ENCODE measurements around the gene ZKSCAN5. TPM values are rescaled to one million over a fixed set of nuclear protein-coding genes. Genes with fewer than 3 reads are reported as not detected.
"Not testable (repeated sequence)": the region's sequence is repeated elsewhere in the genome, so short reads cannot be mapped to it uniquely, and the experiment has no call there.

ZKSCAN5 gene
- total and polyA plus RNA-seq, 9 donors, result 7.1 to 11.5 (median 9.9) TPM

DNA sequence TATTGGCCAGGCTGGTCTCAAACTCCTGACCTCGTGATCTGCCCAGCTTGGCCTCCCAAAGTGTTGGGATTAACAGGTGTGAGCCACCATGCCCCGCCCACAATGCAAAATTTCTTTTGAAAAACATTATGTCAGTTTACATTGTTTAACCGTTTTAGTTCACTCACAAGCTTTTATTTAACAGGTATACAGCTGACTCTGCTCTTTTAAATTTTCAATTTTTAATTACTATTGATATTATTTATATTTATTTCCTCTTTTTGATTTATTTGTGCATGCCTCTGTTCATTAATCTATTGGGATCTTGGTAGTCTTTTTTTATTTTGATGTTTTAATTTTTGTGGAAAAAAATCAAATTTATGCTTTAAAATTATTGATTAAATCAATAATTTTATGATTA, 16.9 kb downstream of the ZKSCAN5 start:
- H3K36me3 ChIP-seq (ENCODE audit: control insufficient read depth, insufficient read depth, low read length), result peaks cover 44% of the 10 kb centered on the region
- H3K4me3 ChIP-seq (ENCODE audit: low read length), result no peak overlapping the region
- no peak for DNase-seq
- no peaks in the 10 kb centered on the region for H3K4me1 ChIP-seq (ENCODE audit: control insufficient read depth, insufficient read depth, low read length)
- no peaks in the 10 kb centered on the region for H3K9me3 ChIP-seq (replicated peaks; ENCODE audit: control insufficient read depth, low read depth, low read length)
- H3K27ac ChIP-seq (ENCODE audit: low read length), result no peak overlapping the region
- H3K27me3 ChIP-seq (ENCODE audit: control insufficient read depth, insufficient read depth, low read length), result no peaks in the 10 kb centered on the region
- no CpG with 5 or more reads among the region's 3 CpGs for WGBS (ENCODE audit: insufficient coverage)

DNA sequence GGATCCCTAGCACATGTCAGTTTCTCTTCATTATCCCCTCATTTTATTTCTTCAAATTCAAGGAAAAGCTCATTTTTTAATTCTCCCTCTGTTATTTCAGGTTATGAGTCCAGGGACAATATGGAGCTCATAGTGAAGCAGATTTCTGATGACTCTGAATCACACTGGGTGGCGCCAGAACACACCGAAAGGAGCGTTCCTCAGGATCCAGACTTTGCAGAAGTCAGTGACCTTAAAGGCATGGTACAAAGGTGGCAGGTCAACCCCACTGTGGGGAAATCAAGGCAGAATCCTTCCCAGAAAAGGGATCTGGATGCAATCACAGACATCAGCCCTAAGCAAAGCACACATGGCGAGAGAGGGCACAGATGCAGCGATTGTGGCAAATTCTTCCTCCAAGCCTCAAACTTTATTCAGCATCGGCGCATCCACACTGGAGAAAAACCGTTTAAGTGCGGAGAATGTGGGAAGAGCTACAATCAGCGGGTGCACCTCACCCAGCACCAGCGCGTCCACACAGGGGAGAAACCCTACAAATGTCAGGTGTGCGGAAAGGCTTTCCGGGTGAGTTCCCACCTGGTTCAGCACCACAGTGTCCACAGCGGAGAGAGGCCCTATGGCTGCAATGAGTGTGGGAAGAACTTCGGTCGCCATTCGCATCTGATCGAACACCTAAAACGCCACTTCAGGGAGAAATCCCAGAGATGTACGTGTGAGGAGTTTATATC, 21.4 kb downstream of the ZKSCAN5 start:
- Histone ChIP-seq H3K9me3 (replicated peaks; ENCODE audit: control insufficient read depth, low read depth, low read length) (peaks cover 21% of the 10 kb centered on the region), H3K4me1 (ENCODE audit: control insufficient read depth, insufficient read depth, low read length) (no peaks in the 10 kb centered on the region), H3K4me3 (ENCODE audit: low read length) (no peak overlapping the region), H3K27me3 (ENCODE audit: control insufficient read depth, insufficient read depth, low read length) (no peaks in the 10 kb centered on the region), H3K27ac (ENCODE audit: low read length) (no peak overlapping the region), H3K36me3 (ENCODE audit: control insufficient read depth, insufficient read depth, low read length) (peaks cover 52% of the 10 kb centered on the region)
- DNase-seq, result no peak
- WGBS (ENCODE audit: insufficient coverage), result 96% methylated on average over 19 of the region's 21 CpGs

DNA sequence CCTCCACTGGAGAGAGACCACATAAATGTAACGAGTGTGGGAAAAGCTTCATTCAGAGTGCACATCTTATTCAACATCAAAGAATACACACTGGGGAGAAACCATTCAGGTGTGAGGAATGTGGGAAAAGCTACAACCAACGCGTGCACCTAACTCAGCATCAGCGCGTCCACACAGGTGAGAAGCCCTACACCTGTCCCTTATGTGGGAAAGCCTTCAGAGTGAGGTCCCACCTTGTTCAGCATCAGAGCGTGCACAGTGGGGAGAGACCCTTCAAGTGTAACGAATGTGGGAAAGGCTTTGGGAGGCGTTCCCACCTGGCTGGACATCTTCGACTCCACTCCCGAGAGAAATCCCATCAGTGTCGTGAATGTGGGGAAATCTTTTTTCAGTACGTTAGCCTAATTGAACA, 26.9 kb downstream of the ZKSCAN5 start:
- no peaks in the 10 kb centered on the region for H3K4me1 ChIP-seq (ENCODE audit: control insufficient read depth, insufficient read depth, low read length)
- H3K36me3 ChIP-seq (ENCODE audit: control insufficient read depth, insufficient read depth, low read length), result peaks cover 60% of the 10 kb centered on the region
- H3K27ac ChIP-seq (ENCODE audit: low read length), result no peak overlapping the region
- DNase-seq, result no peak
- H3K4me3 ChIP-seq (ENCODE audit: low read length), result no peak overlapping the region
- H3K9me3 ChIP-seq (replicated peaks; ENCODE audit: control insufficient read depth, low read depth, low read length), result peaks cover 59% of the 10 kb centered on the region
- H3K27me3 ChIP-seq (ENCODE audit: control insufficient read depth, insufficient read depth, low read length), result no peaks in the 10 kb centered on the region
- 98% methylated on average over 11 of the region's 12 CpGs for WGBS (ENCODE audit: insufficient coverage)

DNA sequence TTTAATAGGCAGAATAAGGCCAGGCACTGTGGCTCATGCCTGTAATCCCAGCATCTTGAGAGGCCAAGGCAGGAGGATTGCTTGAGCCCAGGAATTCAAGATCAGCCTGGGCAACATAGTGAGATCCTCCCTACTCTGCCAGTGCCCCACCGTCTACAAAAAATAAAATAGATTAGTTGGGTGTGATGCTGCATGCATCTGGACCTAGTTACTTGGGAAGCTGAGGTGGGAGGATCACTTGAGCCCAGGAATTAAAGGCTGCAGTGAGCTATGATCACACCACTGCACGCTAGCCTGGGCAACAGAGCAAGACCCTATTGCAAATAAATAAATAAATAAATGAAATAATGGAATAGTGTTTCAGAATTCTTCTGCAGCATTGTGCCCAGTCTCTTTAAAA, 31.2 kb downstream of the ZKSCAN5 start:
- Histone ChIP-seq H3K9me3 (replicated peaks; ENCODE audit: control insufficient read depth, low read depth, low read length) (peaks cover 62% of the 10 kb centered on the region), H3K27ac (ENCODE audit: low read length) (no peak overlapping the region), H3K4me3 (ENCODE audit: low read length) (no peak overlapping the region), H3K27me3 (ENCODE audit: control insufficient read depth, insufficient read depth, low read length) (no peaks in the 10 kb centered on the region), H3K36me3 (ENCODE audit: control insufficient read depth, insufficient read depth, low read length) (peaks cover 28% of the 10 kb centered on the region), H3K4me1 (ENCODE audit: control insufficient read depth, insufficient read depth, low read length) (no peaks in the 10 kb centered on the region)
- WGBS (ENCODE audit: insufficient coverage), result no CpG with 5 or more reads among the region's 2 CpGs
- no peak for DNase-seq

DNA sequence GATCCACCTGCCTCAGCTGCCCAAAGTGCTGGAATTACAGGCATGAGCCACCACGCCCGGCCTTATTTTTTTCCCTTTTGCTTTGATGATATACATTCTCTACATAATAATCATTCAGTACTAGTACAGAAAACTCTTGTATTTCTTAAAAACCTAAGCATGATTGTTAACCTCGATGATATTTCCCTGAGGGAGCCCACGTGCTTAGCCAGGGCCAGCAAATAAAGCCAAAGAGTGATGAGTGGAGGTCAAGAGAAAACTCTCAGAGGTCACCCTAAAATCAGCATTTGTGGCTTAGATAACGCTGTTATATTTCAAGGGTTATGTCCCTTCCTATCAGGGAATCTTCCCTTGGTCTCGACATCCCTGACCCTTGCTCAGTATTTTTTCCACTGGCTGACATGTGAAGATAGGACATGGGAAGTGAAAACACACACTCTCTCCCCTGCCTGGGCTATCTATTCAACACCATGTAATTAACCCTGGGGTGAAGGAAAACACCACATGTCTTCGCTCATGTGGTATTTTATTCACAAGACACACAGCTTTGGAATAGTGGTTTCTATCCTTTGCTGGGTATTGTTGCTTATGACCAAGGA, 34.9 kb downstream of the ZKSCAN5 start:
- H3K4me1 ChIP-seq (ENCODE audit: control insufficient read depth, insufficient read depth, low read length), result no peaks in the 10 kb centered on the region
- H3K9me3 ChIP-seq (replicated peaks; ENCODE audit: control insufficient read depth, low read depth, low read length), result peaks cover 56% of the 10 kb centered on the region
- no peak for DNase-seq
- no peaks in the 10 kb centered on the region for H3K27me3 ChIP-seq (ENCODE audit: control insufficient read depth, insufficient read depth, low read length)
- H3K4me3 ChIP-seq (ENCODE audit: low read length), result no peak overlapping the region
- 60% methylated on average over 1 of the region's 7 CpGs for WGBS (ENCODE audit: insufficient coverage)
- no peak overlapping the region for H3K27ac ChIP-seq (ENCODE audit: low read length)
- H3K36me3 ChIP-seq (ENCODE audit: control insufficient read depth, insufficient read depth, low read length), result no peaks in the 10 kb centered on the region

DNA sequence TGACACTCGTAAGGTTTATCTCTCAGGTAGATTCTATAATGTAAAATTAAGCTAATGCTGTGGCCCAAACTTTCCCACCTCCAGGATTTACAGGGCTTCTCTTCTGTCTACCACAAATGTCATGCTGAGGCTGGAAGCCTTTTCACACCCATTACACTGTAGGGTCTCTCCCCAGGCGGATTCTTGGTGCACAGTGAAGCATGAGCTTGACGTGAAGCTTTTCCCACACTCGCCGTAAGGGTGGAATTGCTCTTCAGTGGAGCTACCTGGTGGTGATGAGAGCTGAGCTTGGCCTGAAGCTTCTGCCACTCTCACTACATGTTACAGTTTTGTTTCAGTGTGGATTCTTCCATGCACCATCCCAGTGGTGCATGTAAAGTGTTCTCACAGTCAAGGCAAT, 36.1 kb downstream of the ZKSCAN5 start:
- H3K4me3 ChIP-seq (ENCODE audit: low read length), result no peak overlapping the region
- WGBS (ENCODE audit: insufficient coverage), result no CpG with 5 or more reads among the region's 5 CpGs

DNA sequence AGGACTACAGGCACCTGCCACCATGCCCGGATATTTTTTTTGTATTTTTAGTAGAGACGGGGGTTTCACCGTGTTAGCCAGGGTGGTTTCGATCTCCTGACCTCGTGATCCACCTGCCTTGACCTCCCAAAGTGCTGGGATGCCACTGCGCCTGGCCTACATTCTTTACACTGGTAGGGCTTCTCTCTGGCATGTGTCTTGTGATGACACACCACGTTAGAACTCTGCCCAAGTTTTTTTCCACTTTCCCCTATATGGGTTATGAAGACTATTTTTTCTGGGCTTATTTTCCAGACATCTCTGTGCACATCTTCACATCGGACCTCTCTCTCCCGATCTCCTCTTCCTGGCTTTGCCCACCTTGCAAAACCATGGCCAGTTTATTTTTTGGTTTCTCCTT, 36.8 kb downstream of the ZKSCAN5 start:
- WGBS (ENCODE audit: insufficient coverage), result 98% methylated on average over 5 of the region's 9 CpGs

More for the DNA sequence above, 36.1 kb downstream of the ZKSCAN5 start:
- Histone ChIP-seq H3K36me3 (ENCODE audit: control insufficient read depth, insufficient read depth, low read length) (no peaks in the 10 kb centered on the region), H3K4me1 (ENCODE audit: control insufficient read depth, insufficient read depth, low read length) (no peaks in the 10 kb centered on the region), H3K27me3 (ENCODE audit: control insufficient read depth, insufficient read depth, low read length) (no peaks in the 10 kb centered on the region), H3K9me3 (replicated peaks; ENCODE audit: control insufficient read depth, low read depth, low read length) (peaks cover 55% of the 10 kb centered on the region), H3K27ac (ENCODE audit: low read length) (no peak overlapping the region)
- no peak for DNase-seq

DNA sequence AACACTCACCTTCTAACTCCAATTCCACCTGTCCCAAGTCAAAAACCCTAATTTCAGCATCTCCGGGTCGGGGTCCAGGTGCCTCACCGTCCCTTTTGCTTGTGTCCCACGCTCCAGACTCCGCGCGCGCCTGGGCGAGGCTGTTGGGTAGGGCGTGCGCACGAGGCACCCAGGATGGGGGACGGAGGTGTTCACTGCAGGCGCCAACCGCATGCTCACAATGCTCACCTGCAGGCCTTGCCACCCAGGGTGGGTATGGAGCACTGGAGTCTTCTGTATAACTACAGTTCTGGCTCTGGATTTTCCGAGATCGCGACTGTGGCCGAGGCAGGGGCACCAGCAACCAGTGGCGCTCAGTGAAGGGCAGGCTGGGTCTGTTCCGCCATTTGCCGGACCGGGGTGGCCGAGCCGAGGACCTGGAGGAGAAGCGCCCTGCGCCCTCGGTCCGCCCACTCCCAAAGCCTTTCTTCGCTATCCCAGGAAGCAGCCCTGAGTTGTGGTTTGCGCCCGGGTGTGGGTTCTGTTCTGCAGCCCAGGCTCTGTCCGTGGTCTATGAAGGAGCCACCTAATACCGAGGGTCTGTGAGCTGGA, 38.7 kb downstream of the ZKSCAN5 start:
- no peak for DNase-seq

More for the DNA sequence above, 36.8 kb downstream of the ZKSCAN5 start:
- H3K27ac ChIP-seq (ENCODE audit: low read length), result no peak overlapping the region
- H3K4me1 ChIP-seq (ENCODE audit: control insufficient read depth, insufficient read depth, low read length), result no peaks in the 10 kb centered on the region
- no peak overlapping the region for H3K4me3 ChIP-seq (ENCODE audit: low read length)
- no peak for DNase-seq
- H3K27me3 ChIP-seq (ENCODE audit: control insufficient read depth, insufficient read depth, low read length), result no peaks in the 10 kb centered on the region
- H3K36me3 ChIP-seq (ENCODE audit: control insufficient read depth, insufficient read depth, low read length), result no peaks in the 10 kb centered on the region
- peaks cover 55% of the 10 kb centered on the region for H3K9me3 ChIP-seq (replicated peaks; ENCODE audit: control insufficient read depth, low read depth, low read length)

DNA sequence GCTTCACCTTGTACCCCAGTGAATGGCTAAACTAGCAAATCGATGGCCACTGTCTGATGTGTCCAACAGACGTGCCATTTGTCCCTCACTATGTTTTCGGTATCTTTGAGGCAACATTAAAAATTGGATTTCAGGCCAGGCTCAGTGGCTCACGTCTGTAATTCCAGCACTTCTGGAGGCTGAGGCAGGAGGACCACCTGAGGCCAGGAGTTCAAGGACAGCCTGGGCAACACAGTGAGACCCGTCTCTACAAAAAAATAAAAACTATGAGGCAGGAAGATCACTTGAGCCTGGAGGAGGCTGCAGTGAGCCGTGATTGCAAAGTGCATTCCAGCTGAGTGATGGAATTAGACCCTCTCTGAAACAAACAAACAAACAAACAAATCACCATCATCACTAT, 39.5 kb downstream of the ZKSCAN5 start:
- no peak overlapping the region for H3K27ac ChIP-seq (ENCODE audit: low read length)
- 98% methylated on average over 4 of the region's 6 CpGs for WGBS (ENCODE audit: insufficient coverage)
- H3K27me3 ChIP-seq (ENCODE audit: control insufficient read depth, insufficient read depth, low read length), result no peaks in the 10 kb centered on the region
- H3K4me1 ChIP-seq (ENCODE audit: control insufficient read depth, insufficient read depth, low read length), result no peaks in the 10 kb centered on the region
- DNase-seq, result no peak
- peaks cover 7% of the 10 kb centered on the region for H3K36me3 ChIP-seq (ENCODE audit: control insufficient read depth, insufficient read depth, low read length)
- peaks cover 58% of the 10 kb centered on the region for H3K9me3 ChIP-seq (replicated peaks; ENCODE audit: control insufficient read depth, low read depth, low read length)
- H3K4me3 ChIP-seq (ENCODE audit: low read length), result no peak overlapping the region

More for the DNA sequence above, 38.7 kb downstream of the ZKSCAN5 start:
- Histone ChIP-seq H3K27me3 (ENCODE audit: control insufficient read depth, insufficient read depth, low read length) (no peaks in the 10 kb centered on the region), H3K4me1 (ENCODE audit: control insufficient read depth, insufficient read depth, low read length) (no peaks in the 10 kb centered on the region), H3K36me3 (ENCODE audit: control insufficient read depth, insufficient read depth, low read length) (peaks cover 5% of the 10 kb centered on the region), H3K9me3 (replicated peaks; ENCODE audit: control insufficient read depth, low read depth, low read length) (peaks cover 58% of the 10 kb centered on the region), H3K4me3 (ENCODE audit: low read length) (no peak overlapping the region), H3K27ac (ENCODE audit: low read length) (no peak overlapping the region)
- 94% methylated on average over 34 of the region's 34 CpGs for WGBS (ENCODE audit: insufficient coverage)

DNA sequence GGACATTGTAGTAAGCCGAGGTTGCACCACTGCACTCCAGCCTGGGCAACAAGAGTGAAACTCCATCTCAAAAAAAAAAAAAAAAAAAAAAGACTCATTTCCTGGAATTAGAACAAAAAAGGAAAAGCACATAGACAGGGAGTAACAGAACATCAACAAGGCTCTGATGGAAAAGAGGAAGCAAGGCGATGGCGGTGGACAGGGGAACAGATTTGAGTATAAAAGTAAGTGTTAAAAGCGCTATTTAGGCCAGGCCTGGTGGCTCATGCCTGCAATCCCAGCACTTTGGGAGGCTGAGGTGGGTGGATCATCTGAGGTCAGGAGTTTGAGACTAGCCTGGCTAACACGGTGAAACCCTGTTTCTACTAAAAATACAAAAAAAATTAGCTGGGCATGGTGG, 40.8 kb downstream of the ZKSCAN5 start:
- H3K27me3 ChIP-seq (ENCODE audit: control insufficient read depth, insufficient read depth, low read length); DNase-seq; H3K36me3 ChIP-seq (ENCODE audit: control insufficient read depth, insufficient read depth, low read length); H3K27ac ChIP-seq (ENCODE audit: low read length); H3K4me3 ChIP-seq (ENCODE audit: low read length); H3K4me1 ChIP-seq (ENCODE audit: control insufficient read depth, insufficient read depth, low read length): not testable (repeated sequence)
- H3K9me3 ChIP-seq (replicated peaks; ENCODE audit: control insufficient read depth, low read depth, low read length), result peaks cover 50% of the 10 kb centered on the region
- WGBS (ENCODE audit: insufficient coverage), result 100% methylated on average over 3 of the region's 5 CpGs
